Tibial artery (tissue), 4 donors: ENCODE data around the gene TBX6.

Experiments
- DNase-seq, 2 donors: peaks; one replicate each; pipeline ENCODE4 v3.0.0-alpha.2; 2019
- H3K27ac ChIP-seq, 2 donors: fragments of 200-600 bp; sonication (generic) in 1 of 2; 1 replicate in 1 of 2; 2 replicates in 1 of 2; pipeline ENCODE4 v1.5.1; 2018 to 2019; ENCODE audit warnings: mild to moderate bottlenecking in 1 of 2
- H3K27me3 ChIP-seq, 2 donors: fragments of 200-600 bp; sonication (generic) in 1 of 2; one replicate each; pipeline versions ENCODE4 v1.5.1 to v1.6.0; 2016 to 2019
- H3K36me3 ChIP-seq, 3 donors: fragments of 200-600 bp; sonication (generic) in 2 of 3; one replicate each; pipeline ENCODE4 v1.5.1; 2016 to 2019; ENCODE audit warnings: mild to moderate bottlenecking in 2 of 3
- H3K4me1 ChIP-seq, 4 donors: fragments of 200-600 bp; sonication (generic) in 2 of 4; 1 replicate in 3 of 4; 2 replicates in 1 of 4; pipeline ENCODE4 v1.5.1; 2016 to 2019
- H3K4me3 ChIP-seq, 2 donors: fragments of 200-600 bp; sonication (generic) in 1 of 2; 1 replicate in 1 of 2; 2 replicates in 1 of 2; pipeline ENCODE4 v1.5.1; 2018 to 2019; ENCODE audit warnings: mild to moderate bottlenecking in 2 of 2
- H3K9me3 ChIP-seq, 3 donors: fragments of 200-600 bp; sonication (generic) in 1 of 3; one replicate each; pipeline ENCODE4 v1.5.1; 2016 to 2019
- intact Hi-C: fragments of 100-400 bp; cut with DNase I; formaldehyde crosslinking; loops from one replicate; pipeline ENCODE4 v1.15.0; 2023; ENCODE audit warnings: low total_unique reads
- TF ChIP-seq, protein P1 (sequence below), 2 experiments: fragments of 200-600 bp in 1 of 2; fragments of 450-650 bp in 1 of 2; IDR thresholded peaks; one replicate each; pipeline ENCODE4 v1.5.1; 2017 to 2019; ENCODE audit warnings: antibody characterized with exemption in 2 of 2, mild to moderate bottlenecking in 1 of 2, moderate library complexity in 1 of 2

TBX6 gene

DNA sequence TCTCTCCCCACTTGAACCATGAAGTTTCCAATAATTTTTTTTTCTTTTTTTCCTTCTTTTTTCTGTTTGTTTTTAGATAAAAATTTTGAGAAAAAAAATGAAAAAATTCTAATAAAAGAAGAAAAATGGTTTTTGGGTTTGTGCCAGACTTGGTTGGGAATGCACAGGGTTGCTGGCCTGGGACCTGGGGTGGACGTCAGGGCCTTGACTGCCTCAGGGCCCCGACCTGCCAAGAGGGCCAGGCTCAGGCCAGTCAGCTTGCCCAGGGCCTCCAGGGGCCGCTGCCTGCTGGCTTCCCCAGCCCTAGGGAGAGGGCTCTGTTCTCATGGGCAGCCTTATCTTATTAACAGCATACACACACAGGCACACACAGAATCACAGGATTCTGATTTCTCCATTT is 6.5 kb downstream of the TBX6 start:
- Histone ChIP-seq H3K36me3 (peaks cover 43 to 63% (median 47%) of the 10 kb centered on the region in 3 donors), H3K27ac (peak overlapping the region in 1 of 2 donors; percentile 20), H3K9me3 (no peaks in the 10 kb centered on the region)

DNA sequence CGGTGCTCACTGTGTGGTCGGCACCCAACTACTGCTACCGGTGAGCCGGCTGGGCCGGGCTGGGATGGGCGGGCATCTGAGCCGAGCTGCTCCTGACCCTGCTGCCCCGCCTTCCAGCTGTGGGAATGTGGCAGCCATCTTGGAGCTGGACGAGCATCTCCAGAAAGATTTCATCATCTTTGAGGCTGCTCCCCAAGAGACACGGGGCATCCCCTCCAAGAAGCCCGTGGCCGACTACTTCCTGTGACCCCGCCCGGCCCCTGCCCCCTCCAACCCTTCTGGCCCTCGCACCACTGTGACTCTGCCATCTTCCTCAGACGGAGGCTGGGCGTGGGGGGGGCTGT is 6.9 kb downstream of the TBX6 start:
- H3K27ac ChIP-seq: peak overlapping the region in 1 of 2 donors; percentile 18
- H3K9me3 ChIP-seq: no peaks in the 10 kb centered on the region
- H3K27me3 ChIP-seq: no peaks in the 10 kb centered on the region
- peaks cover 43 to 63% (median 51%) of the 10 kb centered on the region in 3 donors for H3K36me3 ChIP-seq
- TF ChIP-seq, protein P1, sequence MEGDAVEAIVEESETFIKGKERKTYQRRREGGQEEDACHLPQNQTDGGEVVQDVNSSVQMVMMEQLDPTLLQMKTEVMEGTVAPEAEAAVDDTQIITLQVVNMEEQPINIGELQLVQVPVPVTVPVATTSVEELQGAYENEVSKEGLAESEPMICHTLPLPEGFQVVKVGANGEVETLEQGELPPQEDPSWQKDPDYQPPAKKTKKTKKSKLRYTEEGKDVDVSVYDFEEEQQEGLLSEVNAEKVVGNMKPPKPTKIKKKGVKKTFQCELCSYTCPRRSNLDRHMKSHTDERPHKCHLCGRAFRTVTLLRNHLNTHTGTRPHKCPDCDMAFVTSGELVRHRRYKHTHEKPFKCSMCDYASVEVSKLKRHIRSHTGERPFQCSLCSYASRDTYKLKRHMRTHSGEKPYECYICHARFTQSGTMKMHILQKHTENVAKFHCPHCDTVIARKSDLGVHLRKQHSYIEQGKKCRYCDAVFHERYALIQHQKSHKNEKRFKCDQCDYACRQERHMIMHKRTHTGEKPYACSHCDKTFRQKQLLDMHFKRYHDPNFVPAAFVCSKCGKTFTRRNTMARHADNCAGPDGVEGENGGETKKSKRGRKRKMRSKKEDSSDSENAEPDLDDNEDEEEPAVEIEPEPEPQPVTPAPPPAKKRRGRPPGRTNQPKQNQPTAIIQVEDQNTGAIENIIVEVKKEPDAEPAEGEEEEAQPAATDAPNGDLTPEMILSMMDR (IDR thresholded peaks at IDR 0.05): no peak
- intact Hi-C loops: no loop called here
- H3K4me3 ChIP-seq: no peak overlapping the region
- DNase-seq: peak in 1 of 2 donors; percentile 65
- no peaks in the 10 kb centered on the region for H3K4me1 ChIP-seq

More for the DNA sequence above, 6.5 kb downstream of the TBX6 start:
- Histone ChIP-seq H3K4me3 (no peak overlapping the region), H3K4me1 (peaks cover 0 to under 1% (median 0%) of the 10 kb centered on the region in 4 donors), H3K27me3 (no peaks in the 10 kb centered on the region)
- TF ChIP-seq, protein P1 (IDR thresholded peaks at IDR 0.05): no peak
- intact Hi-C loops: no loop called here
- no peak for DNase-seq

DNA sequence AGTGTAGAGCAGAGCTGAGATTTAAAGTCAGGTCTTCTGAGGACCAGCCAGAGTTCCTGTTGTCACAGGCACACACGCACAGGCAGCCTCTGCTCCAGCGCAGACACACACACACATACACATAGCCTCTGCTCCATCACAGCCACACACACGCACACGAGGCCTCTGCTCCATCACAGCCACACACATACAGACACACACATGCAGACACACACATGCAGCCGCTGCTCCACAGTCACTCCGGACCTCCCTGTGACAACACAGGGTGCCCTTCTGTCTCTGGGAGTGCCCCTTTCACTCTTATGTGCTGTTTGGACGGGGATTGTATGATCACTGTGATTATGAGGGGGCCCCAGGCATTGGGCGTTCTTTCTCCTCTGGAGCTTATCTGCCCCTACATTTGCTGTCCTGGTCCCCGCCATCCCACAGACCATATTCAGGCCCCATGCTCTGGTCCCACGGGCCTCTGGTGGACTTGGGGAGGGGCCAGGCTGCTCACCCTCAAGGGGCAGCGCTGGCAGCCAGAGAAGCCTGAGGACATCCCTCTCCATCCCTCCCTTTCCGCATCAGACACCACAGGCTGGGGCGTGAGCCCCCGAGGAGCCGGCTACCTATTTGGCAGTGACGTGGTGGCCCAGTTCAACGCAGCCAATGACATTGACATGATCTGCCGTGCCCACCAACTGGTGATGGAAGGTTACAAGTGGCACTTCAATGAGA is 7.5 kb downstream of the TBX6 start:
- H3K27me3 ChIP-seq: no peaks in the 10 kb centered on the region
- DNase-seq: no peak
- intact Hi-C loops: no loop called here
- peaks cover 43 to 68% (median 56%) of the 10 kb centered on the region in 3 donors for H3K36me3 ChIP-seq
- no peaks in the 10 kb centered on the region for H3K4me1 ChIP-seq
- TF ChIP-seq, protein P1 (IDR thresholded peaks at IDR 0.05): no peak
- H3K27ac ChIP-seq: no peak overlapping the region
- H3K4me3 ChIP-seq: no peak overlapping the region
- H3K9me3 ChIP-seq: no peaks in the 10 kb centered on the region

DNA sequence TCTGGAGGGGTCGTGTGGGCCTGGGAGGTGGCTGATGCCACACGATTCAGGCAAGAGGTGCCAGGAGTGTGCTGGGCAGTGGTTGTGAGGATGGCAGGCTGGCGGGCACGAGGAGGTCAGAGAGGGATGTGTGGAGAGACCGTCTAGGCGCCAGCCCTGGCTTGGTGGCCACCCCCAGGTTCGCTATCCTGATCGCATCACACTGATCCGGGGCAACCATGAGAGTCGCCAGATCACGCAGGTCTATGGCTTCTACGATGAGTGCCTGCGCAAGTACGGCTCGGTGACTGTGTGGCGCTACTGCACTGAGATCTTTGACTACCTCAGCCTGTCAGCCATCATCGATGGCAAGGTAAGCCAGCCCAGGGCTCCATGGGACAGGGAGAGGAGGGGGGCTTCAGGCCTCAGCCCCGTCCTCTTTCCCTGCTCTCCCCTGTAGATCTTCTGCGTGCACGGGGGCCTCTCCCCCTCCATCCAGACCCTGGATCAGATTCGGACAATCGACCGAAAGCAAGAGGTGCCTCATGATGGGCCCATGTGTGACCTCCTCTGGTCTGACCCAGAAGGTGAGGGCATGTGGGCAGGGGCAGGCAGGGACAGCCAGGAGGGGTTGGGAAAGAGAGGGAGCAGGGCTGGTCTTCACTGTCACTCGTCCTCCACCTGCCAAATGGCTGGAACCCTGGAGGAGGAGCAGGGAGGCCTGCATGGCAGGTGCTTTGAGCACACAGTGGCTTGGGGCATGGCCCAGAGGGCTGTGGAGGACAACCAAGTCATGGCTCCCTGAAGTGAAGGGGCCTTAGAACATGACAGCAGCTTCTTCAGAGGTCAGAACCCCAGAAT is 8.3 kb downstream of the TBX6 start:
- Histone ChIP-seq H3K9me3 (no peaks in the 10 kb centered on the region), H3K4me1 (peaks cover 0 to 4% (median under 1%) of the 10 kb centered on the region in 4 donors), H3K27me3 (no peaks in the 10 kb centered on the region), H3K36me3 (peaks cover 48 to 77% (median 63%) of the 10 kb centered on the region in 3 donors), H3K27ac (no peak overlapping the region), H3K4me3 (no peak overlapping the region)
- TF ChIP-seq, protein P1 (IDR thresholded peaks at IDR 0.05): no peak
- intact Hi-C loops: no loop called here
- no peak for DNase-seq

DNA sequence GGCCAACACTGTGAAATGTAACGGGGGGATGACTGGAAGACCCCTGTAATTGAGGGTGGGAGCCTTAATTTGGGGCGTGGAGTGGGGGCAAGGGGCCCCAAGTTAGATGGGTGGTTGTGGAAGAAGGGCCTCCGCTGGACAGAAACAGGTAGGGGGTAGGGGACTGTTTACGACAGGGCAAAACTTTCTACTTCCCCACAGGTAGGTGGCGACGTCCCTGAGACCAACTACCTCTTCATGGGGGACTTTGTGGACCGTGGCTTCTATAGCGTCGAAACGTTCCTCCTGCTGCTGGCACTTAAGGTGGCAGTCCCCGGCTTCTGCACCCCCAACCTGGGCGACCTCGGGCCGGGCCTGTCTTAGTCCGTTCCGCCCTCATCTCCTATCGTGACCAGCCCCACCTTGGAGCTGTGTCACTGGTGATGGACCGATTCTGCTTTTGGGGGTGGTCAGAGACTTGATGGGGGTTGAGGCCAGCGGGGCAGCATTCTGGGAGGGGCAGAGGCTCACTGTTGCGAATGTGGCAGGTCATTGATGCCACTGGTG is 9.1 kb downstream of the TBX6 start:
- Histone ChIP-seq H3K36me3 (peaks cover 48 to 85% (median 70%) of the 10 kb centered on the region in 3 donors), H3K4me1 (peaks cover 0 to 13% (median 5%) of the 10 kb centered on the region in 4 donors), H3K9me3 (no peaks in the 10 kb centered on the region), H3K27me3 (no peaks in the 10 kb centered on the region), H3K27ac (no peak overlapping the region), H3K4me3 (no peak overlapping the region)
- no peak for DNase-seq
- intact Hi-C loops: no loop called here
- TF ChIP-seq, protein P1 (IDR thresholded peaks at IDR 0.05): no peak
